ENCODE data around the gene LYRM4. TPM values are rescaled to one million over a fixed set of nuclear protein-coding genes. Genes with fewer than 3 reads are reported as not detected.

Gene LYRM4
- total and polyA plus RNA-seq, 9 of the 15 experiments (the other 6 are each of a cell fraction or from before 2014, with no cell fraction given), result 24.2 to 69.4 (median 41.8) TPM

DNA sequence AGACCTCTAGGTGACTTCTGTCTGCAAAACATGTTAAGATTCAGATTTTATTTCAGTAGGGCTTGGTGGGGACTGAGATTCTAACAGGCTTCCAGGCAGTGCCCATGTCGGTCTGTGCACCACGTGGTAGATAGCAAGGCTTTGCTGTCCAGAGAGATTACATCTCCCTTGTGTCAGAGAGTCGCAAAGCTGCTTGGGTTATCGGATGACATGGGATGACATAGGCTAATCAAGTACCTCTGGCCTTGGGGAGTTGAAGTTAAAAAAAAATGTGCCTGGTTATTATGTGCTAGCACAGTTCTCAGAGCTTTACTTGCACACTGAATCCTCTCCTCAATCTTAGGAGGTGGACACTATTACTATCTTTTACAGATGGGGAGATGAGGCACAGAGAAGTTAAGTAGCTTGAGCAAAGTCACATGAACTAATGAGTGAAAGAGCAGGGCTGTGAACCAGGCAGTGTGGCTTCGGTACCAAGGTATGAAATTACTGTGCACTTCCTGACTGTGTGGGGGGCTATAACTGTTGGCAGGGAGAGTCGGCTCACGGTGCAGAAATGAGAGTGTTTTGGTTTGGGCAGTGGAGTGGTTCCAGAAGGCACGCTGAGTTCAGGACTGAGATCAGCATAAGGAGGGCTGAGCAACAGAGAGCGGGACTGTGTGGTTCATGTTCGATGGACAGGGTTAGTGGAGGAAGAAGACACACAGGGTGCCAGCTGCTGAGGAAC is 41.6 kb upstream of the LYRM4 start (continued):
- TF ChIP-seq CREBBP (IDR thresholded peaks at IDR 0.05; ENCODE audit: low read depth, low read length) (no peak), C11orf30 (IDR thresholded peaks at IDR 0.05; ENCODE audit: low read depth) (peak; percentile 53), CCNT2 (IDR thresholded peaks at IDR 0.05; ENCODE audit: borderline replicate concordance, extremely low read depth, insufficient read length, low read depth, low read length) (no peak), ZNF124 (CRISPR knock-in tag; IDR thresholded peaks at IDR 0.05) (no peak), PCBP2 (IDR thresholded peaks at IDR 0.05; ENCODE audit: low read depth, low read length, poor library complexity, severe bottlenecking) (no peak), MEF2A (IDR thresholded peaks at IDR 0.05; ENCODE audit: control insufficient read depth, low read depth, low read length) (no peak), POLR2B (IDR thresholded peaks at IDR 0.05; ENCODE audit: low read depth, partially characterized antibody) (no peak), ZZZ3 (IDR thresholded peaks at IDR 0.05) (no peak), CLOCK (CRISPR knock-in tag; IDR thresholded peaks at IDR 0.05; ENCODE audit: borderline replicate concordance) (no peak), GTF2F1 (IDR thresholded peaks at IDR 0.05; ENCODE audit: low read depth, low read length) (no peak), ZNF584 (CRISPR knock-in tag; IDR thresholded peaks at IDR 0.05; ENCODE audit: low read depth) (0 out of 2 replicates have a peak, but pooled peaks have one; percentile 67), HDAC3 (IDR thresholded peaks at IDR 0.05; ENCODE audit: borderline replicate concordance, partially characterized antibody) (no peak), FOS (IDR thresholded peaks at IDR 0.05; ENCODE audit: extremely low read depth, insufficient read length) (no peak), MAFK (IDR thresholded peaks at IDR 0.05; ENCODE audit: low read length) (no peak; the same call in 1 of the 2 replicates), TFAM (CRISPR knock-in tag; conservative IDR thresholded peaks at IDR 0.05) (no peak), KDM1A (IDR thresholded peaks at IDR 0.05) (no peak), ZNF75A (CRISPR knock-in tag; IDR thresholded peaks at IDR 0.05) (no peak), KLF6 (CRISPR knock-in tag; IDR thresholded peaks at IDR 0.05; ENCODE audit: borderline replicate concordance) (no peak), SOX6 (IDR thresholded peaks at IDR 0.05) (peak; percentile 41; the same call in 1 of the 2 replicates), ZNF316 (IDR thresholded peaks at IDR 0.05) (peak; percentile 42; the same call in 1 of the 2 replicates), NELFE (IDR thresholded peaks at IDR 0.05; ENCODE audit: insufficient read depth, insufficient read length) (no peak), SIRT6 (IDR thresholded peaks at IDR 0.05; ENCODE audit: low read depth, low read length) (no peak)
- TF ChIP-seq, protein P1, sequence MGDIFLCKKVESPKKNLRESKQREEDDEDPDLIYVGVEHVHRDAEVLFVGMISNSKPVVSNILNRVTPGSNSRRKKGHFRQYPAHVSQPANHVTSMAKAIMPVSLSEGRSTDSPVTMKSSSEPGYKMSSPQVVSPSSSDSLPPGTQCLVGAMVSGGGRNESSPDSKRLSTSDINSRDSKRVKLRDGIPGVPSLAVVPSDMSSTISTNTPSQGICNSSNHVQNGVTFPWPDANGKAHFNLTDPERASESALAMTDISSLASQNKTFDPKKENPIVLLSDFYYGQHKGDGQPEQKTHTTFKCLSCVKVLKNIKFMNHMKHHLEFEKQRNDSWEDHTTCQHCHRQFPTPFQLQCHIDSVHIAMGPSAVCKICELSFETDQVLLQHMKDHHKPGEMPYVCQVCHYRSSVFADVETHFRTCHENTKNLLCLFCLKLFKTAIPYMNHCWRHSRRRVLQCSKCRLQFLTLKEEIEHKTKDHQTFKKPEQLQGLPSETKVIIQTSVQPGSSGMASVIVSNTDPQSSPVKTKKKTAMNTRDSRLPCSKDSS (IDR thresholded peaks at IDR 0.05; ENCODE audit: low read depth, partially characterized antibody), result no peak
- TF ChIP-seq, protein P2, sequence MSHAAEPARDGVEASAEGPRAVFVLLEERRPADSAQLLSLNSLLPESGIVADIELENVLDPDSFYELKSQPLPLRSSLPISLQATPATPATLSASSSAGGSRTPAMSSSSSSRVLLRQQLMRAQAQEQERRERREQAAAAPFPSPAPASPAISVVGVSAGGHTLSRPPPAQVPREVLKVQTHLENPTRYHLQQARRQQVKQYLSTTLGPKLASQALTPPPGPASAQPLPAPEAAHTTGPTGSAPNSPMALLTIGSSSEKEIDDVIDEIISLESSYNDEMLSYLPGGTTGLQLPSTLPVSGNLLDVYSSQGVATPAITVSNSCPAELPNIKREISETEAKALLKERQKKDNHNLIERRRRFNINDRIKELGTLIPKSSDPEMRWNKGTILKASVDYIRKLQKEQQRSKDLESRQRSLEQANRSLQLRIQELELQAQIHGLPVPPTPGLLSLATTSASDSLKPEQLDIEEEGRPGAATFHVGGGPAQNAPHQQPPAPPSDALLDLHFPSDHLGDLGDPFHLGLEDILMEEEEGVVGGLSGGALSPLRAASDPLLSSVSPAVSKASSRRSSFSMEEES (CRISPR knock-in tag; IDR thresholded peaks at IDR 0.05), result no peak; the same call in 1 of the 2 replicates

All from K562 (cell line).